Common myeloid progenitor, CD34-positive (primary cell): Measurements from ENCODE around the gene NAPA.
A peak's percentile ranks its signal among the peaks of the same experiment; 100 is the strongest.

Experiments
- CTCF ChIA-PET: fragments of 350-600 bp; sonication (Branson Sonifier 250); formaldehyde crosslinking; loops from one replicate; lab custom pipeline; 2021; ENCODE audit warnings: antibody characterized with exemption; lab: Charles Lee
- POLR2A ChIA-PET: fragments of 350-600 bp; sonication (Branson Sonifier 250); formaldehyde crosslinking; loops from one replicate; lab custom pipeline; 2021; ENCODE audit warnings: antibody characterized with exemption; lab: Charles Lee
- DNase-seq, 3 donors: peaks; one replicate each; pipeline versions ENCODE4 v3.0.0 to v3.0.0-alpha.2; 2013
- H3K27ac ChIP-seq, 2 experiments: 1 replicate in 1 of 2; 2 replicates in 1 of 2; pipeline ENCODE4 v1.7.0; 2013; ENCODE audit warnings: inconsistent platforms in 2 of 2, low read length in 2 of 2, mild to moderate bottlenecking in 2 of 2, low read depth in 1 of 2, moderate library complexity in 1 of 2; ENCODE audit not compliant: severe bottlenecking in 2 of 2, insufficient read depth in 1 of 2, poor library complexity in 1 of 2
- H3K27me3 ChIP-seq, 5 experiments: replicated peaks in 2 of 5; 1 replicate in 3 of 5; 2 replicates in 2 of 5; pipeline versions ENCODE4 v1.6.1 to v1.7.0; 2013; ENCODE audit warnings: low read length in 4 of 5, mild to moderate bottlenecking in 2 of 5, moderate library complexity in 2 of 5, inconsistent platforms in 1 of 5; ENCODE audit not compliant: insufficient read depth in 5 of 5, control insufficient read depth in 4 of 5
- H3K36me3 ChIP-seq, 4 experiments: 1 replicate in 2 of 4; 2 replicates in 2 of 4; pipeline versions ENCODE4 v1.6.1 to v1.7.0; 2013; ENCODE audit warnings: low read length in 3 of 4, control low read depth in 1 of 4, mild to moderate bottlenecking in 1 of 4; ENCODE audit not compliant: control insufficient read depth in 4 of 4, insufficient read depth in 4 of 4
- H3K4me1 ChIP-seq, 4 experiments: 1 replicate in 3 of 4; 2 replicates in 1 of 4; pipeline versions ENCODE4 v1.6.1 to v1.7.1; 2013; ENCODE audit warnings: low read length in 3 of 4, mild to moderate bottlenecking in 3 of 4, control low read depth in 1 of 4, inconsistent platforms in 1 of 4, moderate library complexity in 1 of 4; ENCODE audit not compliant: control insufficient read depth in 4 of 4, insufficient read depth in 4 of 4; ENCODE audit errors: control extremely low read depth in 1 of 4
- H3K4me3 ChIP-seq, 7 experiments: 1 replicate in 4 of 7; 2 replicates in 3 of 7; pipeline versions ENCODE4 v1.5.1 to v1.7.0; 2013; ENCODE audit warnings: mild to moderate bottlenecking in 7 of 7, low read length in 6 of 7, moderate library complexity in 6 of 7, inconsistent platforms in 2 of 7, low read depth in 2 of 7, control low read depth in 1 of 7; ENCODE audit not compliant: insufficient read depth in 4 of 7, control insufficient read depth in 1 of 7; ENCODE audit errors: extremely low read depth in 1 of 7
- H3K9me3 ChIP-seq, 5 experiments: 1 replicate in 4 of 5; 2 replicates in 1 of 5; pipeline versions ENCODE4 v1.6.1 to v1.7.1; 2013; ENCODE audit warnings: low read length in 4 of 5, mild to moderate bottlenecking in 2 of 5, inconsistent platforms in 1 of 5, low read depth in 1 of 5, moderate library complexity in 1 of 5; ENCODE audit not compliant: control insufficient read depth in 4 of 5, insufficient read depth in 2 of 5; ENCODE audit errors: control extremely low read depth in 1 of 5
- WGBS: methylation state at CpG from one replicate; pipeline ENCODE4 v1.1.5; 2013; ENCODE audit not compliant: insufficient coverage; 5-methylcytosine and 5-hydroxymethylcytosine counted together

NAPA gene

GRCh38 chr19:47510516-47511127 lies 4.2 kb downstream of the NAPA start:
- H3K4me3 ChIP-seq: no peak overlapping the region
- H3K36me3 ChIP-seq: peaks cover 0 to 26% (median 6%) of the 10 kb centered on the region in 4 experiments
- H3K27ac ChIP-seq: no peak overlapping the region
- no peaks in the 10 kb centered on the region for H3K9me3 ChIP-seq
- no peaks in the 10 kb centered on the region for H3K27me3 ChIP-seq
- ChIA-PET CTCF (interaction anchor here (0.9 to 5.8 kb wide), 7 partner anchors 9 to 100 kb away, joined by 3 to 23 read pairs (median 4); partner anchors contain the start of gene KPTN), POLR2A (interaction anchor here (0.6 to 0.9 kb wide), 2 partner anchors 24 to 27 kb away, joined by 3 read pairs; partner anchors contain the start of gene KPTN)
- WGBS: 93% methylated on average over 11 of the region's 12 CpGs
- H3K4me1 ChIP-seq: peaks cover 0 to 67% (median 55%) of the 10 kb centered on the region in 4 experiments
- DNase-seq: no peak

- POLR2A ChIA-PET: interaction anchor here (0.9 kb wide), 1 partner anchor 23 kb away, joined by 3 read pairs; no protein-coding TSS in a partner anchor
- peaks cover 0 to 33% (median 7%) of the 10 kb centered on the region in 4 experiments for H3K36me3 ChIP-seq
- no peak overlapping the region for H3K27ac ChIP-seq
- H3K4me1 ChIP-seq: peaks cover 0 to 66% (median 53%) of the 10 kb centered on the region in 4 experiments
- WGBS: 79% methylated on average over 8 of the region's 8 CpGs
- no peaks in the 10 kb centered on the region for H3K27me3 ChIP-seq
- DNase-seq: no peak
- CTCF ChIA-PET: interaction anchor here (0.9 to 5.8 kb wide), 6 partner anchors 9 to 38 kb away, joined by 3 to 23 read pairs (median 4); partner anchors contain the start of gene KPTN
- no peaks in the 10 kb centered on the region for H3K9me3 ChIP-seq
- H3K4me3 ChIP-seq: no peak overlapping the region
These were observed 4.9 kb downstream of the NAPA start for GRCh38 chr19:47509973-47510372.

DNA sequence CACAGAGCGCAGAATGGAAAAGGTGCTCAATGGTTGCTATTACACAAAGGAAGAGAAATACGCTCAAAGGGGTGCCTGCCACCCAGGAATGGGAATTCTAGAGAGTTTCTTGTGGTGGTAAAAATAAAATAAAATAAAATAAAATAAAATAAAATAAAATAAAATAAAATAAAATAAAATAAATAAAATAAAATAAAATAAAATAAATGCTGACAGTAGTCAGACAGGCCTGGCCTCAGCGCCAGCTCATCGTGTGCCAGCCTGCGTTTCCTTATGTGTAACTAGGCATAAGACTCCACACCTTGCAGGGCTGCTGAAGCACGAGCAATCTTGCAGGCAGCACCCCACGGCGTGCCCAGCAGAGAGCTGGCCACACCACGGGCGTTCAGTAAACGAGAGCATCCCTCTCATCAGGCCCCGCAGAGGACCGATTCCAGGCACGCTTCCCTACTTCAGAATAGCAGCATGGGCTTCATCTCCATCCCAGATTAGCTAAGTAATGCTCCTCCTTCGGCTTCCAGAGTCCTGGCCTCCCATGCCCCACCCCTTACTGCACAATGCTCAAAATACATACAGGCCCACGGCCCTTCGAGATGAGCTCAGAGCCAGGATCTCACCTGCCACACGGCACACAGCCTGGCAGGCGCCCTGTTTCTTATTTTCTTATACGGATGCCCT lies 5.6 kb downstream of the NAPA start:
- H3K4me1 ChIP-seq: peaks cover 0 to 62% (median 50%) of the 10 kb centered on the region in 4 experiments
- WGBS: 95% methylated on average over 18 of the region's 20 CpGs

DNA sequence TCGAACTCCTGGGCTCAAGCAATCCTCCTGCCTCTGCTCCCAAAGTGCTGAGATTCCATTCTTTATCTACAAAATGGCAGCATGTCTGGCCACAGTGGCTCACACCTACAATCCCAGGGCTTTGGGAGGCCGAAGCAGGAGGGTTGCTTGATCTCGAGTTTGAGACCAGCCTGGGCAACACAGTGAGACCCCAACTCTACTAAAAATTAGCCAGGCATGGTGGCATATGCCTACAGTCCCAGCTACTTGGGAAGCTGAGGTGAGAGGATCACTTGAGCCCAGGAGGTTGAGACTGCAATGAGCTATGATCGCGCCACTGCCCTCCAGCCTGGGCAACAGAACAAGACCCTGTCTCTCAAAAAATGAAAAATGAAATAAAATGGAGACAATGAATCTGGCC lies 6.1 kb downstream of the NAPA start:
- H3K27me3 ChIP-seq: no peaks in the 10 kb centered on the region
- POLR2A ChIA-PET: interaction anchor here (1.3 kb wide), 1 partner anchor 22 kb away, joined by 3 read pairs; no protein-coding TSS in a partner anchor
- H3K36me3 ChIP-seq: peaks cover 0 to 37% (median 12%) of the 10 kb centered on the region in 4 experiments
- no peak overlapping the region for H3K4me3 ChIP-seq
- 100% methylated on average over 2 of the region's 5 CpGs for WGBS
- peaks cover 0 to 56% (median 45%) of the 10 kb centered on the region in 4 experiments for H3K4me1 ChIP-seq
- H3K9me3 ChIP-seq: no peaks in the 10 kb centered on the region
- CTCF ChIA-PET: interaction anchor here (0.8 to 5.8 kb wide), 6 partner anchors 12 to 72 kb away, joined by 3 to 23 read pairs (median 8); no protein-coding TSS in a partner anchor
- no peak for DNase-seq
- no peak overlapping the region for H3K27ac ChIP-seq

More for the DNA sequence above, 5.6 kb downstream of the NAPA start:
- no peaks in the 10 kb centered on the region for H3K27me3 ChIP-seq
- H3K4me3 ChIP-seq: no peak overlapping the region
- H3K36me3 ChIP-seq: peaks cover 0 to 34% (median 7%) of the 10 kb centered on the region in 4 experiments
- H3K9me3 ChIP-seq: no peaks in the 10 kb centered on the region
- ChIA-PET CTCF (interaction anchor here (1.1 to 5.8 kb wide), 5 partner anchors 8 to 21 kb away, joined by 3 to 23 read pairs (median 4); no protein-coding TSS in a partner anchor), POLR2A (interaction anchor here (1.3 kb wide), 1 partner anchor 22 kb away, joined by 3 read pairs; no protein-coding TSS in a partner anchor)
- DNase-seq: no peak
- H3K27ac ChIP-seq: no peak overlapping the region

GRCh38 chr19:47507924-47508553 lies 6.8 kb downstream of the NAPA start:
- peak overlapping the region in 1 of 7 experiments; percentile 21 for H3K4me3 ChIP-seq
- CTCF ChIA-PET: interaction anchor here (0.8 to 5.8 kb wide), 6 partner anchors 9 to 72 kb away, joined by 3 to 23 read pairs (median 9); no protein-coding TSS in a partner anchor
- no peaks in the 10 kb centered on the region for H3K9me3 ChIP-seq
- WGBS: 65% methylated on average over 11 of the region's 11 CpGs
- peaks cover 0 to 49% (median 38%) of the 10 kb centered on the region in 4 experiments for H3K4me1 ChIP-seq
- no peaks in the 10 kb centered on the region for H3K27me3 ChIP-seq
- peak in 1 of 3 donors; percentile 48 for DNase-seq
- POLR2A ChIA-PET: interaction anchor here (1.3 kb wide), 1 partner anchor 21 kb away, joined by 3 read pairs; no protein-coding TSS in a partner anchor
- H3K27ac ChIP-seq: peak overlapping the region in 1 of 2 experiments; percentile 50
- peaks cover 0 to 44% (median 18%) of the 10 kb centered on the region in 4 experiments for H3K36me3 ChIP-seq

- CTCF ChIA-PET: interaction anchor here (1.1 to 5.8 kb wide), 6 partner anchors 8 to 71 kb away, joined by 3 to 23 read pairs (median 9); no protein-coding TSS in a partner anchor
- Histone ChIP-seq H3K9me3 (no peaks in the 10 kb centered on the region), H3K4me1 (peaks cover 0 to 39% (median 30%) of the 10 kb centered on the region in 4 experiments), H3K4me3 (peak overlapping the region in 2 of 7 experiments; percentile 23 to 32), H3K27me3 (no peaks in the 10 kb centered on the region), H3K36me3 (peaks cover 0 to 46% (median 22%) of the 10 kb centered on the region in 4 experiments), H3K27ac (peak overlapping the region; percentile 2 to 50)
- WGBS: 68% methylated on average over 6 of the region's 6 CpGs
- POLR2A ChIA-PET: interaction anchor here (0.6 kb wide), 1 partner anchor 222 kb away, joined by 3 read pairs; no protein-coding TSS in a partner anchor
- no peak for DNase-seq
These were observed 7.9 kb downstream of the NAPA start for GRCh38 chr19:47507012-47507411.
